ENCODE results near the gene CHIT1. TPM values are rescaled to one million over a fixed set of nuclear protein-coding genes. Genes with fewer than 3 reads are reported as not detected.

The CHIT1 gene
- total RNA-seq (under 1 TPM in 1 of 5 donors, not detected in 4; 0.18 TPM), polyA plus RNA-seq (under 1 TPM in 1 of 3 donors, not detected in 2; 0.05 TPM)
- long read RNA-seq, donor 1: 0 reads
- long read RNA-seq, donor 2: 0 reads
- long read RNA-seq, donor 3: 0 reads
- long read RNA-seq, donor 4: 0 reads
- long read RNA-seq, donor 5: 0 reads
- long read RNA-seq, donor 6: 0 reads
- long read RNA-seq, donor 7: 0 reads
- long read RNA-seq, donor 8: 0 reads
- long read RNA-seq, donor 9: 0 reads
- long read RNA-seq, donor 10: 0 reads

DNA sequence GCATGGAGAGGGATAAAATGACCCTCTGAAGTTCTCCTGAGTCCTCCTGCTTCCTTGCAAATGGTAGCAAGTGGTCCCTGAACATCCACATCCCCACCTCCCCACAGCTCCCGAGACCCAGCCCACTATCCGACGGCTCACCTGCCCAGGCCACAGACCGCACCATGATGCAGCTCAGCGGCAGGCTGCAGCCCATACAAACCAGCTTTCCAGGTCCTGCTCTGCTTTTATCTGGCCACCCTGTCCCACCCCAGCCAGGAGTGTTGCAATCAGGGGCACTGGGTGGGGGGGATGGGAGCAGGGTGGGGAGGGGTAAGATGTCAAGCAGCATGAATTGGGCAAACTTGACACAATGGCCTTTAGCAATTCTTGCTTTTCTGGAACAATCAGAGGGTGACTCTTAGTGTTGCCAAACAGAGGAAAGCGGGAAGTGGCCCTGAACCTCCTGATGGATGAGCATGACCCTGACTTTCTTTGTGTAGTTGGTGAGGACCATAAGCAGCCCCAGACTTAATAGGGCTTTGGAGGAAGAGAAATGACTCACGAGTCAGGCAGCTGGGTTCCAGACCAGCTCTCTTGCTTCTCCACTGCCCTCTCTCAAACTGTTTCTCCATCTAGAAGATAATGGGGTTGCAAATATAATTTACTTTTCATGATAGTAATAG, at the start of gene CHIT1:
Gene CHIT1 (minus strand): TSS at position 203 of the 665 bp plus-strand sequence. CDS start 37 bp downstream, at position 166.
- TF ChIP-seq EP300 (IDR thresholded peaks at IDR 0.05) (no peak), POLR2AphosphoS5 (IDR thresholded peaks at IDR 0.05) (no peak), POLR2A (IDR thresholded peaks at IDR 0.05) (no peak)
- TF ChIP-seq, protein P1, sequence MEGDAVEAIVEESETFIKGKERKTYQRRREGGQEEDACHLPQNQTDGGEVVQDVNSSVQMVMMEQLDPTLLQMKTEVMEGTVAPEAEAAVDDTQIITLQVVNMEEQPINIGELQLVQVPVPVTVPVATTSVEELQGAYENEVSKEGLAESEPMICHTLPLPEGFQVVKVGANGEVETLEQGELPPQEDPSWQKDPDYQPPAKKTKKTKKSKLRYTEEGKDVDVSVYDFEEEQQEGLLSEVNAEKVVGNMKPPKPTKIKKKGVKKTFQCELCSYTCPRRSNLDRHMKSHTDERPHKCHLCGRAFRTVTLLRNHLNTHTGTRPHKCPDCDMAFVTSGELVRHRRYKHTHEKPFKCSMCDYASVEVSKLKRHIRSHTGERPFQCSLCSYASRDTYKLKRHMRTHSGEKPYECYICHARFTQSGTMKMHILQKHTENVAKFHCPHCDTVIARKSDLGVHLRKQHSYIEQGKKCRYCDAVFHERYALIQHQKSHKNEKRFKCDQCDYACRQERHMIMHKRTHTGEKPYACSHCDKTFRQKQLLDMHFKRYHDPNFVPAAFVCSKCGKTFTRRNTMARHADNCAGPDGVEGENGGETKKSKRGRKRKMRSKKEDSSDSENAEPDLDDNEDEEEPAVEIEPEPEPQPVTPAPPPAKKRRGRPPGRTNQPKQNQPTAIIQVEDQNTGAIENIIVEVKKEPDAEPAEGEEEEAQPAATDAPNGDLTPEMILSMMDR (IDR thresholded peaks at IDR 0.05): no peak
- H3K27me3 ChIP-seq: peaks cover 0 to 46% (median 5%) of the 10 kb centered on the region in 3 donors
- no peaks in the 10 kb centered on the region for H3K36me3 ChIP-seq
- DNase-seq: no peak
- H3K27ac ChIP-seq: no peak within 1 kb of the TSS
- WGBS, 5 donors: 78 to 91% (median 85%) methylated on average over 6 to 7 of the region's 7 CpGs
- H3K9me3 ChIP-seq: peaks cover 0 to 14% (median 3%) of the 10 kb centered on the region in 4 donors
- no peak within 1 kb of the TSS for H3K4me3 ChIP-seq
- intact Hi-C loops (cut with DNase I; ENCODE audit: low total_unique reads): no loop called here
- no peaks in the 10 kb centered on the region for H3K4me1 ChIP-seq

DNA sequence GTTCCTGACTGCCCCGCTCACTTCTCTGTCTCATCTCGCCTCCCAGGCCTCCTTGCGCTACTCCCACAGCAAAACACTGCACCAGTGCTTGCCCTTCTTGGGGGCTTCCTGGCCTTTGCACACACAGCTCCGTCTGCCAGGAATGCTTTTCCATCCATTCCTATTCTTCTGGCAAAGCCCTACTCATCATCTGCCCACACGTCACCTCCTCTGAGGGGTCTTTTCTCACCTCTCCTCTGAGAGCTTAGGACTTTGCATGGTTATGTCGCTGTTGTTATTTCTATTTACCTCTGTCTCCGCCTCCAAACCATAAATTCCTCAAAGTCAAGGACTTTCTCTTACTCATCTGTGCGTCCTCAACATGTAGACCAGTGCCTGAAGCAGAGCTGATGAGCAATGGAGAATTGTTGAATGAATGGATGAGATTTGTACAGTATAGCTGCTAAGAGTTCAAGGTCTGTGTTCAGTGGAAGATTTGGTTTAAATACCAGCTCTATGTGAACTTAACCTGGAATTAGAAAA, 49.5 kb upstream of the CHIT1 start:
- TF ChIP-seq, protein P1 (IDR thresholded peaks at IDR 0.05): no peak
- peak in 1 of 3 donors; percentile 3 for TF ChIP-seq POLR2AphosphoS5 (IDR thresholded peaks at IDR 0.05)
- Histone ChIP-seq H3K4me3 (no peak overlapping the region), H3K9me3 (no peaks in the 10 kb centered on the region), H3K36me3 (no peaks in the 10 kb centered on the region), H3K27ac (peak overlapping the region; percentile 77 to 93 (median 86)), H3K27me3 (no peaks in the 10 kb centered on the region), H3K4me1 (peaks cover 64 to 83% (median 72%) of the 10 kb centered on the region in 4 donors)
- 58 to 80% (median 70%) methylated on average over 8 of the region's 8 CpGs for WGBS, 5 donors
- intact Hi-C loops (cut with DNase I; ENCODE audit: low total_unique reads): no loop called here
- DNase-seq: no peak

DNA sequence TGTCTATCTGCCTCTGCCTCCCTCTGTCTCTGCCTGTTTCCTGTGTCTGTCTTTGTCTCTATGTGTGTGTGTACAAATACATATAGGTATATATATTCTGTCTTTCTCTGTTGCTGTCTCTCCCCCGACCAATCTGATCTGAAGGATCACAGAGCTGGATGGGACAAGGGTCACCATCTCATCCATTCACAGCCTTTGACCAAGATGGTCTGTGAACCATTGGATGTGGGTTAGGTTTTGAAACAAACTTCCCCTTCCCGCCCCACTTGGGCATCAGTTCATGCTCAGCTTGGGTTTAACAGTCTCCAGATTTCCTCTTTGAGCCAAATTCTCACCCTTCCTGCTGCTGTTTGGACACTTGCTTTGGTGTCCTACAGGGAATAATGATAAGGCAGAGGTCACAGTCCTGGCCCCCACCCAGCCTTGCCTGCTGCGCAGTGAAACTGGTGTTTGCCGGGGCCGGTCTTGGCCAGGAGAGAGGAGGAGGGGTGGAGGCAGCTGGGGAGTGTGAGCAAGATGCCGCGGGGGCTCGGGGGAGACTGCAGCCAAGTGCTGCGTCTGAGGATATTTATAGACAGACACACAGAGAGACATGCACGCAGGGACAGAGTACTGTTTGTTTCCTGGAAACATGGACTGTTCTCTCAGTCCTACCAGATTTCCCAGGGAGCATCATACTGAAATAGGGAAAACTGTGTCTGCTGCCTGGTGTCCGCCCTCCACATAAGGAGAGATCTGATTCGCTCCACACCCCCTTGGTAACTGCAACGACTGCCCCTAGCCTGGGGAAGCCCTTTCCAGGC, 48.8 kb upstream of the CHIT1 start:
- H3K27me3 ChIP-seq: no peaks in the 10 kb centered on the region
- peaks cover 69 to 87% (median 79%) of the 10 kb centered on the region in 4 donors for H3K4me1 ChIP-seq
- DNase-seq: peak; percentile 81 to 95
- TF ChIP-seq EP300 (IDR thresholded peaks at IDR 0.05) (peak; percentile 96), POLR2A (IDR thresholded peaks at IDR 0.05) (no peak), POLR2AphosphoS5 (IDR thresholded peaks at IDR 0.05) (peak; percentile 68 to 86 (median 85))
- TF ChIP-seq, protein P1 (IDR thresholded peaks at IDR 0.05): no peak
- H3K27ac ChIP-seq: peak overlapping the region; percentile 77 to 93 (median 86)
- 16 to 22% (median 17%) methylated on average over 13 of the region's 13 CpGs for WGBS, 5 donors
- no peaks in the 10 kb centered on the region for H3K36me3 ChIP-seq
- intact Hi-C loops (cut with DNase I; ENCODE audit: low total_unique reads): no loop called here
- H3K9me3 ChIP-seq: no peaks in the 10 kb centered on the region
- H3K4me3 ChIP-seq: no peak overlapping the region

DNA sequence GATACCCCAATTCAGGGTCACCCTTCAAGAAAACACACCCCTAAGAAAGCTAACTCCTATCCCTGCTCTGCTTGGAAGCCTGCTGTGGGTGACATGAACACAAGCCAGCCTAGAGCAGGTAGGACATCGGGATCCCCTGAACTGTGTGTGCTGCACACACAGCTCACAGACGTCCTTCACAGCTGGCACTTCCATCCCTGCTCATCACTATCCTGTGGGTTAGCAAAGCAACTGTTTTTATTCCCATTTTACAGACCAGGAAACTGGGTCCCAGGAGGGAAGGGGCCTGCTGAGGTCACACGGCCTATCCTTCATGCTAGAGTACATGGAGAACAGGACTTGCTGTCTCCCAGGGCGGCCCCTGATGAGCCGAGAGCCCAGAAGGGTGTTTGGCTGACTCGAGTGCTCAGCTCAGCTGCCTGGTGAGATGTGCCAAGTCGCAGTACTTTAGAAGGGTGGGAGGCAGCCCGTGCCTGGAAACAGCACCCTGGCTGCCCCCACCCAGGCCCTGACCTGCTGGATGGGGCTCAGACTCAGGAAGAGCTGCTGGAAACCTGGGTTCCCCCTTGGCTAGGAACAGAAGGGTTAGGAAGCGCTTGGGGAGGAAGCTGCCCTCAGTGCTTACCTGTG, 47.6 kb upstream of the CHIT1 start:
- Histone ChIP-seq H3K27me3 (no peaks in the 10 kb centered on the region), H3K9me3 (no peaks in the 10 kb centered on the region), H3K4me3 (no peak overlapping the region), H3K36me3 (no peaks in the 10 kb centered on the region), H3K27ac (peak overlapping the region in 4 of 5 donors; percentile 84 to 93 (median 86)), H3K4me1 (peaks cover 57 to 83% (median 73%) of the 10 kb centered on the region in 4 donors)
- intact Hi-C loops (cut with DNase I; ENCODE audit: low total_unique reads): no loop called here
- no peak for DNase-seq
- WGBS, 5 donors: 72 to 85% (median 84%) methylated on average over 9 of the region's 9 CpGs
- TF ChIP-seq POLR2AphosphoS5 (IDR thresholded peaks at IDR 0.05) (peak in 1 of 3 donors; percentile 33), POLR2A (IDR thresholded peaks at IDR 0.05) (no peak), EP300 (IDR thresholded peaks at IDR 0.05) (peak; percentile 68)
